Neural cell (in vitro differentiated cells): ENCODE data around the gene RAB3IL1. TPM values are rescaled to one million over a fixed set of nuclear protein-coding genes. Genes with fewer than 3 reads are reported as not detected.

Experiments
- H2AFZ ChIP-seq: fragments of 200-600, 300-800 bp; sonication (generic), shearing (Covaris generic); 2 replicates; pipeline ENCODE4 v1.6.0; 2014; ENCODE audit warnings: low read depth, mild to moderate bottlenecking, antibody characterized with exemption, low read length, moderate library complexity
- H3F3A ChIP-seq: fragments of 200-600 bp; shearing (Covaris generic); 2 replicates; pipeline ENCODE4 v1.6.1; 2016; ENCODE audit warnings: mild to moderate bottlenecking, moderate library complexity, mixed read lengths, antibody characterized with exemption, low read length; ENCODE audit not compliant: insufficient read depth, poor library complexity, severe bottlenecking
- H3K27ac ChIP-seq: fragments of 200-600, 300-800 bp; sonication (generic), shearing (Covaris generic); 2 replicates; pipeline ENCODE4 v1.5.1; 2014; ENCODE audit warnings: mild to moderate bottlenecking, low read length, moderate library complexity
- H3K27me3 ChIP-seq: fragments of 300-800, 200-600 bp; sonication (generic), shearing (Covaris generic); 2 replicates; pipeline ENCODE4 v1.6.0; 2014; ENCODE audit warnings: mild to moderate bottlenecking, low read depth, low read length, moderate library complexity; ENCODE audit not compliant: insufficient read depth
- H3K36me3 ChIP-seq: fragments of 300-800, 200-600 bp; sonication (generic), shearing (Covaris generic); 2 replicates; pipeline ENCODE4 v1.5.1; 2014; ENCODE audit warnings: mild to moderate bottlenecking, antibody characterized with exemption, low read length, moderate library complexity; ENCODE audit not compliant: insufficient read depth
- H3K4me2 ChIP-seq: fragments of 300-800, 200-600 bp; sonication (generic), shearing (Covaris generic); 2 replicates; pipeline ENCODE4 v1.6.0; 2014; ENCODE audit warnings: mild to moderate bottlenecking, low read length
- H3K4me3 ChIP-seq: fragments of 300-800, 200-600 bp; sonication (generic), shearing (Covaris generic); 2 replicates; pipeline ENCODE4 v1.5.1; 2014; ENCODE audit warnings: mild to moderate bottlenecking, low read length, moderate library complexity
- H3K79me2 ChIP-seq: fragments of 200-600 bp; shearing (Covaris generic); replicated peaks from 2 replicates; pipeline ENCODE4 v1.6.0; 2014; ENCODE audit warnings: mild to moderate bottlenecking, low read length, moderate library complexity; ENCODE audit not compliant: insufficient read depth
- H3K9ac ChIP-seq: fragments of 300-800, 200-600 bp; sonication (generic), shearing (Covaris generic); 2 replicates; pipeline ENCODE4 v1.6.1; 2016; ENCODE audit warnings: mild to moderate bottlenecking, low read length, mixed read lengths
- H3K9me2 ChIP-seq: fragments of 200-600 bp; shearing (Covaris generic); 2 replicates; pipeline ENCODE4 v1.6.1; 2016; ENCODE audit warnings: mild to moderate bottlenecking, low read length, mixed read lengths; ENCODE audit not compliant: insufficient read depth
- H3K9me3 ChIP-seq: fragments of 200-600, 300-800 bp; sonication (generic), shearing (Covaris generic); 2 replicates; pipeline ENCODE4 v1.6.1; 2016; ENCODE audit warnings: mild to moderate bottlenecking, mixed run types, low read length, moderate library complexity, mixed read lengths
- H4K20me1 ChIP-seq: fragments of 200-600 bp; shearing (Covaris generic); 2 replicates; pipeline ENCODE4 v1.6.1; 2016; ENCODE audit warnings: mild to moderate bottlenecking, mixed run types; ENCODE audit not compliant: insufficient read depth
- CTCF ChIP-seq: fragments of 450-650 bp; IDR thresholded peaks from 2 replicates; pipeline ENCODE4 v1.5.1; 2014; ENCODE audit warnings: antibody characterized with exemption, mild to moderate bottlenecking, moderate library complexity; ENCODE audit not compliant: poor library complexity, severe bottlenecking
- EP300 ChIP-seq: fragments of 450-650 bp; conservative IDR thresholded peaks from 2 replicates; pipeline ENCODE4 v1.6.1; 2014; ENCODE audit warnings: antibody characterized with exemption, mild to moderate bottlenecking, moderate library complexity; ENCODE audit not compliant: poor library complexity, severe bottlenecking
- EZH2 ChIP-seq: fragments of 200-600, 300-800 bp; shearing (Covaris generic), sonication (generic); IDR thresholded peaks from 2 replicates; pipeline ENCODE4 v1.6.1; 2014; ENCODE audit warnings: antibody characterized with exemption, low read length, borderline replicate concordance, mild to moderate bottlenecking; ENCODE audit not compliant: insufficient read depth, poor library complexity, severe bottlenecking
- MXI1 ChIP-seq: fragments of 450-650 bp; conservative IDR thresholded peaks from 2 replicates; pipeline ENCODE4 v1.6.1; 2014; ENCODE audit warnings: antibody characterized with exemption, mild to moderate bottlenecking; ENCODE audit not compliant: poor library complexity, severe bottlenecking
- POLR2AphosphoS5 ChIP-seq: IDR thresholded peaks from 2 replicates; pipeline ENCODE4 v1.6.1; 2012
- RAD21 ChIP-seq: fragments of 450-650 bp; conservative IDR thresholded peaks from 2 replicates; pipeline ENCODE4 v1.6.1; 2014; ENCODE audit warnings: antibody characterized with exemption, mild to moderate bottlenecking, moderate library complexity
- SMC3 ChIP-seq: fragments of 450-650 bp; conservative IDR thresholded peaks from 2 replicates; pipeline ENCODE4 v1.6.1; 2014; ENCODE audit warnings: antibody characterized with exemption, mild to moderate bottlenecking, moderate library complexity; ENCODE audit not compliant: poor library complexity
- TAF1 ChIP-seq: IDR thresholded peaks from 2 replicates; pipeline ENCODE4 v1.6.1; 2012; ENCODE audit warnings: low read depth
- polyA plus RNA-seq: library from polyadenylated mRNA; depleted of rRNA; stranded (reverse); fragments of >200 nt; gene quantifications from 2 replicates; pipeline ENCODE4 v1.2.3, GENCODE V29; 2014
- TF ChIP-seq, protein P1 (sequence below): IDR thresholded peaks from 2 replicates; pipeline ENCODE4 v1.6.1; 2012; ENCODE audit warnings: borderline replicate concordance

The RAB3IL1 gene
- polyA plus RNA-seq, 1 donor from 2014 or later: 1.6 TPM

DNA sequence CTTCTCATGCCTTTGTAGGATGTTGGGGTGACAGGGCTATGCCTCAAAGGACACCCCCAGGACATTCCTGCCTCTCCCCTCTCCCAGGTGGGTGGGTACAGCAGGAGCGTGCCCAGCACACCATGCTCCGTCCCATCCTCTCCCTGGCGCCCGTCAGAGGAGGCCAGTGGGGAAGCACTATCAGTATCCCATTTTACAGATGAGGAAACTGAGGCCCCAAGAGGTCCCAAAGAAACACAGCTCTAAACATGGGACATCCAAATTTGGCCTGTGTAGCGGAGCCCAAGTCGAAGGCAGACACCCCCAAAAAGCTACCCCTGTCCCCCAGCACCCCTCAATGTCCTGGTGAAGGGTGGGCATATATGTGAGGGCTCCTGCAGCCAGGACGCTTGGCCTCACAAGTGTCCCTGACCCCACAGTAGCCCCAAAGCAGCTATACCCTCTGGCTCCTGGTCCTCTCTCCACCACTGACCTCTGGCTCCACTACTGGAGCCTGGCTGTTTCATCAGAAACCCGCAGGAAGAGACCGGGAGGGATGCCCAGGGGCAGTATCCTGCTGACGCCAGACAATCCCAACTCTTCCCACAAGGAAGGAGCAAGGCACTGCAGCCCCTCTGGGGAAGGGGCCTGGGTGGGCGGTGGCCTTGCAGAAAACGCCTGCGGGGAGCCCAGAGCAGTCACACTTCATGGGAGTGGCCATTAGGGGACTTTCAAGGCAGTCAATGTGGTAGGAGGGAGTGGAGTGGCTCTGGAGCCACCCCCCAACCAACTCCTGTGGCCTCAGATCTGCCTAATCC lies 31.4 kb downstream of the RAB3IL1 start:
- Histone ChIP-seq H2AFZ (no peak overlapping the region), H4K20me1 (no peaks in the 10 kb centered on the region), H3K4me2 (no peak overlapping the region), H3K27me3 (peaks cover 3% of the 10 kb centered on the region), H3K36me3 (no peaks in the 10 kb centered on the region), H3K27ac (no peak overlapping the region), H3K4me3 (no peak overlapping the region), H3K9me3 (no peaks in the 10 kb centered on the region), H3F3A (no peaks in the 10 kb centered on the region), H3K79me2 (no peaks in the 10 kb centered on the region), H3K9ac (no peak overlapping the region), H3K9me2 (no peaks in the 10 kb centered on the region)
- no peak for TF ChIP-seq RAD21
- TF ChIP-seq EZH2: no peak
- no peak for TF ChIP-seq CTCF
- no peak for TF ChIP-seq TAF1
- TF ChIP-seq POLR2AphosphoS5: no peak
- no peak for TF ChIP-seq EP300
- no peak for TF ChIP-seq MXI1
- no peak for TF ChIP-seq SMC3
- TF ChIP-seq, protein P1, sequence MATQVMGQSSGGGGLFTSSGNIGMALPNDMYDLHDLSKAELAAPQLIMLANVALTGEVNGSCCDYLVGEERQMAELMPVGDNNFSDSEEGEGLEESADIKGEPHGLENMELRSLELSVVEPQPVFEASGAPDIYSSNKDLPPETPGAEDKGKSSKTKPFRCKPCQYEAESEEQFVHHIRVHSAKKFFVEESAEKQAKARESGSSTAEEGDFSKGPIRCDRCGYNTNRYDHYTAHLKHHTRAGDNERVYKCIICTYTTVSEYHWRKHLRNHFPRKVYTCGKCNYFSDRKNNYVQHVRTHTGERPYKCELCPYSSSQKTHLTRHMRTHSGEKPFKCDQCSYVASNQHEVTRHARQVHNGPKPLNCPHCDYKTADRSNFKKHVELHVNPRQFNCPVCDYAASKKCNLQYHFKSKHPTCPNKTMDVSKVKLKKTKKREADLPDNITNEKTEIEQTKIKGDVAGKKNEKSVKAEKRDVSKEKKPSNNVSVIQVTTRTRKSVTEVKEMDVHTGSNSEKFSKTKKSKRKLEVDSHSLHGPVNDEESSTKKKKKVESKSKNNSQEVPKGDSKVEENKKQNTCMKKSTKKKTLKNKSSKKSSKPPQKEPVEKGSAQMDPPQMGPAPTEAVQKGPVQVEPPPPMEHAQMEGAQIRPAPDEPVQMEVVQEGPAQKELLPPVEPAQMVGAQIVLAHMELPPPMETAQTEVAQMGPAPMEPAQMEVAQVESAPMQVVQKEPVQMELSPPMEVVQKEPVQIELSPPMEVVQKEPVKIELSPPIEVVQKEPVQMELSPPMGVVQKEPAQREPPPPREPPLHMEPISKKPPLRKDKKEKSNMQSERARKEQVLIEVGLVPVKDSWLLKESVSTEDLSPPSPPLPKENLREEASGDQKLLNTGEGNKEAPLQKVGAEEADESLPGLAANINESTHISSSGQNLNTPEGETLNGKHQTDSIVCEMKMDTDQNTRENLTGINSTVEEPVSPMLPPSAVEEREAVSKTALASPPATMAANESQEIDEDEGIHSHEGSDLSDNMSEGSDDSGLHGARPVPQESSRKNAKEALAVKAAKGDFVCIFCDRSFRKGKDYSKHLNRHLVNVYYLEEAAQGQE: no peak

DNA sequence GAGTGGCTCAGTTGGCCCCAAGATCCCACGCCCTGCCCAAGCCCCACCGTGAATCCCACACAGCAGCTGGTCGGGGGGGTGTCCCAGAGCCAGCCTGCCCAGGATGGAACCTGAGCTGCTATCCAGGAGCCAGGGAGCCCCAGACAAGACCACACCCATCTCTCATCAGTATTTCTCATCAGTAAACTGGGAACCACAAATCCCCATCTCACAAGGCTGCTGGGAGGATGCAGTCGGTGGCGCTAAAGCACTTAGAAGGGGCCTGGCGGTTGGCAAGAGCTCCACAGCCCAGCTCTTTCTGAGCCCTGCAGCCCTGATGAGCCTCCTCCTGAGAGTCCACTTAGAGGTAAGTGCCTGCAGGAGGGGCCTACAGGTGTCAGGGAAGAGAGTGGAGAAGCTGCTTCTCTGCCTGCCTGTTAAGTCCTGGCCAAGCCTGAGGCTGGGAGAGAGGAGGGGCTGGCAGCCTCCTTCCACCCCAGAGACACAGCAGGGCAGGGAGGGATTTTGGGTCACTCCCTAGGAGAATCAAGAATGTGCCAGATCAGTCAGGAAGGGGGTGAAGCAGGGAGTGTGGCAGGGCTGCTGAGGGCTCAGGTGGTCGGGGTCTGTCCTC lies 32.1 kb downstream of the RAB3IL1 start:
- Histone ChIP-seq H3K9ac (no peak overlapping the region), H3K9me3 (no peaks in the 10 kb centered on the region), H3K4me3 (no peak overlapping the region), H3K36me3 (no peaks in the 10 kb centered on the region), H3F3A (no peaks in the 10 kb centered on the region), H4K20me1 (no peaks in the 10 kb centered on the region), H3K79me2 (no peaks in the 10 kb centered on the region), H3K4me2 (no peak overlapping the region), H3K27me3 (no peaks in the 10 kb centered on the region), H3K9me2 (no peaks in the 10 kb centered on the region), H3K27ac (no peak overlapping the region), H2AFZ (no peak overlapping the region)
- TF ChIP-seq TAF1 (no peak), EP300 (no peak), SMC3 (no peak), RAD21 (no peak), MXI1 (no peak)
